AG09309 (cell line): ENCODE measurements around the gene OTOF.

ENCODE experiments used
- DNase-seq: peaks from one replicate; pipeline ENCODE4 v3.0.0-alpha.2; 2010; ENCODE audit warnings: low read depth
- H3K4me3 ChIP-seq: 2 replicates; pipeline ENCODE4 v1.5.1; 2011; ENCODE audit warnings: mild to moderate bottlenecking, low read depth, low read length, moderate library complexity; ENCODE audit not compliant: control insufficient read depth
- CTCF ChIP-seq: IDR thresholded peaks from 2 replicates; pipeline ENCODE4 v1.5.1; 2011; ENCODE audit warnings: mild to moderate bottlenecking, low read depth, low read length, inconsistent platforms; ENCODE audit not compliant: insufficient read depth, control insufficient read depth; ENCODE audit errors: missing control alignments

Gene OTOF

GRCh38 chr2:26457695-26458364 lies 20.1 kb downstream of the OTOF start:
- no peak for TF ChIP-seq CTCF
- no peak overlapping the region for H3K4me3 ChIP-seq
- DNase-seq = no peak

GRCh38 chr2:26457251-26457666 lies 20.7 kb downstream of the OTOF start:
- H3K4me3 ChIP-seq = no peak overlapping the region
- no peak for DNase-seq
- TF ChIP-seq CTCF = no peak

GRCh38 chr2:26456440-26457250 lies 21.3 kb downstream of the OTOF start:
- H3K4me3 ChIP-seq = no peak overlapping the region
- no peak for DNase-seq
- no peak for TF ChIP-seq CTCF

GRCh38 chr2:26455670-26456439 lies 22.1 kb downstream of the OTOF start:
- no peak for DNase-seq
- no peak overlapping the region for H3K4me3 ChIP-seq
- TF ChIP-seq CTCF = no peak

- no peak for TF ChIP-seq CTCF
- DNase-seq = no peak
These were observed 22.8 kb downstream of the OTOF start for GRCh38 chr2:26455037-26455669.

GRCh38 chr2:26454561-26455001 lies 23.3 kb downstream of the OTOF start:
- TF ChIP-seq CTCF = no peak
- H3K4me3 ChIP-seq = no peak overlapping the region
- no peak for DNase-seq

More at GRCh38 chr2:26455037-26455669, 22.8 kb downstream of the OTOF start:
- H3K4me3 ChIP-seq = no peak overlapping the region
